DND-41 (cell line): ENCODE results near the gene EPB41L2.

ENCODE experiments used
- EZH2 ChIP-seq: IDR thresholded peaks from 3 replicates; pipeline ENCODE4 v1.6.1; 2012; ENCODE audit warnings: borderline replicate concordance, low read depth, mild to moderate bottlenecking, moderate library complexity, low read length, inconsistent platforms; ENCODE audit not compliant: severe bottlenecking
- TF ChIP-seq, protein P1 (sequence below): IDR thresholded peaks from 2 replicates; pipeline ENCODE4 v1.5.1; 2012; ENCODE audit warnings: borderline replicate concordance, low read length, moderate library complexity, mild to moderate bottlenecking; ENCODE audit not compliant: poor library complexity, severe bottlenecking; ENCODE audit errors: extremely low read depth

DNA sequence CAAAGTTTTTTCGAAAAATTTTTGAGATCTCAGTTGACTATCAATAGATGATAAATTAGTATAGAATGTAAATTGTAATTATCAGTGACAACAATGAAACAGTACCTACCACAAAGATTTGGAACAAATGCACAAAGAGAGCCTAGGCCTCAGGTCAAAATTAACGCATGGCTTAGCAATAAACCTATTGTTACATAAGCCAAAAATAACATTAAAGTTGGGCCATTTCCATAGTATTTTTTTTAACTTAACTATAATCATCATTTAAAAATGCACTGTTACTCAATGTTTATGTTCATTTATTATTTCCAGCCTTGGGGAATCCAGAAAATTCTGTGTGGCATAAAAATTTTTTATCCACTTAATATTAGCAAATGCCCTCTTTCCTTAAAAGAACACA lies 117.0 kb downstream of the EPB41L2 start:
- TF ChIP-seq, protein P1, sequence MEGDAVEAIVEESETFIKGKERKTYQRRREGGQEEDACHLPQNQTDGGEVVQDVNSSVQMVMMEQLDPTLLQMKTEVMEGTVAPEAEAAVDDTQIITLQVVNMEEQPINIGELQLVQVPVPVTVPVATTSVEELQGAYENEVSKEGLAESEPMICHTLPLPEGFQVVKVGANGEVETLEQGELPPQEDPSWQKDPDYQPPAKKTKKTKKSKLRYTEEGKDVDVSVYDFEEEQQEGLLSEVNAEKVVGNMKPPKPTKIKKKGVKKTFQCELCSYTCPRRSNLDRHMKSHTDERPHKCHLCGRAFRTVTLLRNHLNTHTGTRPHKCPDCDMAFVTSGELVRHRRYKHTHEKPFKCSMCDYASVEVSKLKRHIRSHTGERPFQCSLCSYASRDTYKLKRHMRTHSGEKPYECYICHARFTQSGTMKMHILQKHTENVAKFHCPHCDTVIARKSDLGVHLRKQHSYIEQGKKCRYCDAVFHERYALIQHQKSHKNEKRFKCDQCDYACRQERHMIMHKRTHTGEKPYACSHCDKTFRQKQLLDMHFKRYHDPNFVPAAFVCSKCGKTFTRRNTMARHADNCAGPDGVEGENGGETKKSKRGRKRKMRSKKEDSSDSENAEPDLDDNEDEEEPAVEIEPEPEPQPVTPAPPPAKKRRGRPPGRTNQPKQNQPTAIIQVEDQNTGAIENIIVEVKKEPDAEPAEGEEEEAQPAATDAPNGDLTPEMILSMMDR, result no peak
- TF ChIP-seq EZH2, result no peak
